ENCODE results near the gene PRDX2. TPM values are rescaled to one million over a fixed set of nuclear protein-coding genes. Genes with fewer than 3 reads are reported as not detected.

PRDX2 gene
- total RNA-seq, 1 experiment from 2014 or later = not detected

Other genes with a start within 250 kb of the PRDX2 start
- 6.7 and 9.1 TPM in 2 replicates for gene ZNF490, start 191.0 kb downstream of the PRDX2 start, total RNA-seq (2014; rRNA removed; shearing (Covaris generic); ENCODE audit: low replicate concordance)
- gene ZNF791, start 190.9 kb downstream of the PRDX2 start, total RNA-seq (2014; rRNA removed; shearing (Covaris generic); ENCODE audit: low replicate concordance) = 5.5 and 9.8 TPM in 2 replicates
- 72.5 and 82.9 TPM in 2 replicates for gene MAN2B1, start 135.1 kb downstream of the PRDX2 start, total RNA-seq (2014; rRNA removed; shearing (Covaris generic); ENCODE audit: low replicate concordance)
- gene WDR83, start 135.0 kb downstream of the PRDX2 start, total RNA-seq (2014; rRNA removed; shearing (Covaris generic); ENCODE audit: low replicate concordance) = 20.6 and 22.6 TPM in 2 replicates
- 93.6 and 111 TPM in 2 replicates for gene DHPS, start 119.9 kb downstream of the PRDX2 start, total RNA-seq (2014; rRNA removed; shearing (Covaris generic); ENCODE audit: low replicate concordance)
- not detected in 2 replicates for gene GNG14, start 113.8 kb downstream of the PRDX2 start, total RNA-seq (2014; rRNA removed; shearing (Covaris generic); ENCODE audit: low replicate concordance)
- gene FBXW9, start 105.2 kb downstream of the PRDX2 start, total RNA-seq (2014; rRNA removed; shearing (Covaris generic); ENCODE audit: low replicate concordance) = 43.4 and 44.8 TPM in 2 replicates
- 35.2 and 39.7 TPM in 2 replicates for gene TNPO2, start 77.9 kb downstream of the PRDX2 start, total RNA-seq (2014; rRNA removed; shearing (Covaris generic); ENCODE audit: low replicate concordance)
- gene TRIR, start 67.1 kb downstream of the PRDX2 start, total RNA-seq (2014; rRNA removed; shearing (Covaris generic); ENCODE audit: low replicate concordance) = 607 and 626 TPM in 2 replicates
- gene GET3, start 64.3 kb downstream of the PRDX2 start, total RNA-seq (2014; rRNA removed; shearing (Covaris generic); ENCODE audit: low replicate concordance) = 210 and 211 TPM in 2 replicates
- not detected in 2 replicates for gene BEST2, start 50.0 kb downstream of the PRDX2 start, total RNA-seq (2014; rRNA removed; shearing (Covaris generic); ENCODE audit: low replicate concordance)
- gene HOOK2, start 26.2 kb downstream of the PRDX2 start, total RNA-seq (2014; rRNA removed; shearing (Covaris generic); ENCODE audit: low replicate concordance) = 17.8 and 18.1 TPM in 2 replicates
- gene JUNB, start 10.3 kb downstream of the PRDX2 start, total RNA-seq (2014; rRNA removed; shearing (Covaris generic); ENCODE audit: low replicate concordance) = 63.3 and 74.5 TPM in 2 replicates
- not detected in 2 replicates for gene THSD8, start 269 bp upstream of the PRDX2 start, total RNA-seq (2014; rRNA removed; shearing (Covaris generic); ENCODE audit: low replicate concordance)
- 94.5 and 126 TPM in 2 replicates for gene RNASEH2A, start 4.8 kb upstream of the PRDX2 start, total RNA-seq (2014; rRNA removed; shearing (Covaris generic); ENCODE audit: low replicate concordance)
- gene RTBDN, start 32.8 kb upstream of the PRDX2 start, total RNA-seq (2014; rRNA removed; shearing (Covaris generic); ENCODE audit: low replicate concordance) = not detected in 2 replicates
- gene MAST1, start 36.7 kb upstream of the PRDX2 start, total RNA-seq (2014; rRNA removed; shearing (Covaris generic); ENCODE audit: low replicate concordance) = 1.8 and 20.8 TPM in 2 replicates
- 68.6 and 83.9 TPM in 2 replicates for gene DNASE2, start 79.6 kb upstream of the PRDX2 start, total RNA-seq (2014; rRNA removed; shearing (Covaris generic); ENCODE audit: low replicate concordance)
- 3.5 TPM in 1 of 2 replicates, not detected in the other for gene KLF1, start 85.4 kb upstream of the PRDX2 start, total RNA-seq (2014; rRNA removed; shearing (Covaris generic); ENCODE audit: low replicate concordance)
- gene GCDH, start 89.4 kb upstream of the PRDX2 start, total RNA-seq (2014; rRNA removed; shearing (Covaris generic); ENCODE audit: low replicate concordance) = 38.0 and 66.1 TPM in 2 replicates
- 4.0 TPM in 2 replicates for gene SYCE2, start 117.5 kb upstream of the PRDX2 start, total RNA-seq (2014; rRNA removed; shearing (Covaris generic); ENCODE audit: low replicate concordance)
- gene FARSA, start 131.9 kb upstream of the PRDX2 start, total RNA-seq (2014; rRNA removed; shearing (Covaris generic); ENCODE audit: low replicate concordance) = 100 and 120 TPM in 2 replicates
- 846 and 992 TPM in 2 replicates for gene CALR, start 136.8 kb upstream of the PRDX2 start, total RNA-seq (2014; rRNA removed; shearing (Covaris generic); ENCODE audit: low replicate concordance)
- 211 and 217 TPM in 2 replicates for gene RAD23A, start 144.1 kb upstream of the PRDX2 start, total RNA-seq (2014; rRNA removed; shearing (Covaris generic); ENCODE audit: low replicate concordance)
- 102 and 117 TPM in 2 replicates for gene GADD45GIP1, start 155.4 kb upstream of the PRDX2 start, total RNA-seq (2014; rRNA removed; shearing (Covaris generic); ENCODE audit: low replicate concordance)
- not detected in 2 replicates for gene DAND5, start 167.8 kb upstream of the PRDX2 start, total RNA-seq (2014; rRNA removed; shearing (Covaris generic); ENCODE audit: low replicate concordance)
- 1.2 and 4.5 TPM in 2 replicates for gene NFIX, start 193.7 kb upstream of the PRDX2 start, total RNA-seq (2014; rRNA removed; shearing (Covaris generic); ENCODE audit: low replicate concordance)

Measured in Caki2 (cell line).